ENCODE results near the gene ERC2. TPM values are rescaled to one million over a fixed set of nuclear protein-coding genes. Genes with fewer than 3 reads are reported as not detected.

The ERC2 gene
- total RNA-seq, 1 experiment from 2014 or later: 0.90 TPM

DNA sequence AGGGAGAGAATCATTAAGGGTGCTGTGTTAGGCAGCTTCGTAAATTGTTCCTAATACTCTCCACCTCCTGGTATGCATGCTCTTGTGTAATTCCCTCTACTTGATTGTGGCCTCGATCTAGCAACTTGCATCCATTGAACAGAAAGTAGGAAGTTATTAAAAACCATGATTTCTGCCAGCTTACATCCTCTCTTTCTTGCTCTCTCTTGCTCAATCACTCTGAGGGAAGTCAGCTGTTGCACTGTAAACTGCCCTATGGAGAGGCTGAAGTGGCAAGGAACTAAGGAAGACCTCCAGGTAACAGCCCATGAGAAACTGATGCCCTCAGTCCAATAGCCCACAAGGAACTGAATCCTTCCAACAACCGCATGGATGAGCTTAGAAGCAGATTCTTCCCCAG lies 92.6 kb downstream of the ERC2 start:
- Histone ChIP-seq H3K4me3 (ENCODE audit: low read depth, low read length, poor library complexity, severe bottlenecking) (no peak overlapping the region), H3K4me1 (ENCODE audit: insufficient read depth, low read length, poor library complexity, severe bottlenecking) (no peaks in the 10 kb centered on the region), H3K36me3 (ENCODE audit: insufficient read depth, low read length, poor library complexity, severe bottlenecking) (no peaks in the 10 kb centered on the region), H3K27ac (ENCODE audit: low read depth, low read length, poor library complexity, severe bottlenecking) (no peak overlapping the region), H3K9me3 (ENCODE audit: low read depth, low read length, poor library complexity, severe bottlenecking) (no peaks in the 10 kb centered on the region), H3K27me3 (replicated peaks; ENCODE audit: insufficient read depth, low read depth, low read length, poor library complexity) (no peaks in the 10 kb centered on the region)
- no peak for DNase-seq (ENCODE audit: low spot score)
- CTCF ChIA-PET: no interaction called here
- TF ChIP-seq, protein P1, sequence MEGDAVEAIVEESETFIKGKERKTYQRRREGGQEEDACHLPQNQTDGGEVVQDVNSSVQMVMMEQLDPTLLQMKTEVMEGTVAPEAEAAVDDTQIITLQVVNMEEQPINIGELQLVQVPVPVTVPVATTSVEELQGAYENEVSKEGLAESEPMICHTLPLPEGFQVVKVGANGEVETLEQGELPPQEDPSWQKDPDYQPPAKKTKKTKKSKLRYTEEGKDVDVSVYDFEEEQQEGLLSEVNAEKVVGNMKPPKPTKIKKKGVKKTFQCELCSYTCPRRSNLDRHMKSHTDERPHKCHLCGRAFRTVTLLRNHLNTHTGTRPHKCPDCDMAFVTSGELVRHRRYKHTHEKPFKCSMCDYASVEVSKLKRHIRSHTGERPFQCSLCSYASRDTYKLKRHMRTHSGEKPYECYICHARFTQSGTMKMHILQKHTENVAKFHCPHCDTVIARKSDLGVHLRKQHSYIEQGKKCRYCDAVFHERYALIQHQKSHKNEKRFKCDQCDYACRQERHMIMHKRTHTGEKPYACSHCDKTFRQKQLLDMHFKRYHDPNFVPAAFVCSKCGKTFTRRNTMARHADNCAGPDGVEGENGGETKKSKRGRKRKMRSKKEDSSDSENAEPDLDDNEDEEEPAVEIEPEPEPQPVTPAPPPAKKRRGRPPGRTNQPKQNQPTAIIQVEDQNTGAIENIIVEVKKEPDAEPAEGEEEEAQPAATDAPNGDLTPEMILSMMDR (conservative IDR thresholded peaks at IDR 0.05; ENCODE audit: low read depth, low read length): no peak
- no peak for TF ChIP-seq EZH2 (IDR thresholded peaks at IDR 0.05; ENCODE audit: borderline replicate concordance, low read depth, low read length, poor library complexity, severe bottlenecking)
- intact Hi-C loops (cut with micrococcal nuclease; ENCODE audit: unreplicated experiment): no loop called here
- POLR2A ChIA-PET (ENCODE audit: low non-redundant PET): no interaction called here
- no TSS peak for BruUV-seq (replicated peaks)

DNA sequence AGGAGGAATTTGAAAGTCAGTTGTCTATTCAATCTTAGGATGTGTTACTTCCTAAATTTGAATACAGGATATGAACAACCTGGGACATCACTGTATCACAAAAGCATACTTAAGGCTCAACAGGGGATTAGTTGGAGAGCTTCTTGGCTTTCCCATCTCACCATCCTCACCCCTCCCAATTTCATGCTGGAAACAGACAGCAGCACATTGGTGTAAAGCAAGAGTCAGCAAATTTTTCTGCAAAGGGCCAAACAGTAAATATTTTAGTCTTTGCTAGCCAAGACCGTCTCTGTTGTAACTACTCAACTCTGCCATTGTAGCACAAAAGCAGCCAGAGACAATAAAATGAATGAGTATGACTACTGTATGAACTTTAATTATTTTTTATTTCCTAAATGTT lies 94.9 kb downstream of the ERC2 start:
- no peak overlapping the region for H3K4me3 ChIP-seq (ENCODE audit: low read depth, low read length, poor library complexity, severe bottlenecking)
- no peaks in the 10 kb centered on the region for H3K4me1 ChIP-seq (ENCODE audit: insufficient read depth, low read length, poor library complexity, severe bottlenecking)
- intact Hi-C loops (cut with micrococcal nuclease; ENCODE audit: unreplicated experiment): no loop called here
- CTCF ChIA-PET: no interaction called here
- no peaks in the 10 kb centered on the region for H3K27me3 ChIP-seq (replicated peaks; ENCODE audit: insufficient read depth, low read depth, low read length, poor library complexity)
- POLR2A ChIA-PET (ENCODE audit: low non-redundant PET): no interaction called here
- DNase-seq (ENCODE audit: low spot score): no peak
- no peaks in the 10 kb centered on the region for H3K9me3 ChIP-seq (ENCODE audit: low read depth, low read length, poor library complexity, severe bottlenecking)
- no peak for TF ChIP-seq EZH2 (IDR thresholded peaks at IDR 0.05; ENCODE audit: borderline replicate concordance, low read depth, low read length, poor library complexity, severe bottlenecking)
- TF ChIP-seq, protein P1 (conservative IDR thresholded peaks at IDR 0.05; ENCODE audit: low read depth, low read length): no peak
- no TSS peak for BruUV-seq (replicated peaks)
- H3K27ac ChIP-seq (ENCODE audit: low read depth, low read length, poor library complexity, severe bottlenecking): no peak overlapping the region
- no peaks in the 10 kb centered on the region for H3K36me3 ChIP-seq (ENCODE audit: insufficient read depth, low read length, poor library complexity, severe bottlenecking)

DNA sequence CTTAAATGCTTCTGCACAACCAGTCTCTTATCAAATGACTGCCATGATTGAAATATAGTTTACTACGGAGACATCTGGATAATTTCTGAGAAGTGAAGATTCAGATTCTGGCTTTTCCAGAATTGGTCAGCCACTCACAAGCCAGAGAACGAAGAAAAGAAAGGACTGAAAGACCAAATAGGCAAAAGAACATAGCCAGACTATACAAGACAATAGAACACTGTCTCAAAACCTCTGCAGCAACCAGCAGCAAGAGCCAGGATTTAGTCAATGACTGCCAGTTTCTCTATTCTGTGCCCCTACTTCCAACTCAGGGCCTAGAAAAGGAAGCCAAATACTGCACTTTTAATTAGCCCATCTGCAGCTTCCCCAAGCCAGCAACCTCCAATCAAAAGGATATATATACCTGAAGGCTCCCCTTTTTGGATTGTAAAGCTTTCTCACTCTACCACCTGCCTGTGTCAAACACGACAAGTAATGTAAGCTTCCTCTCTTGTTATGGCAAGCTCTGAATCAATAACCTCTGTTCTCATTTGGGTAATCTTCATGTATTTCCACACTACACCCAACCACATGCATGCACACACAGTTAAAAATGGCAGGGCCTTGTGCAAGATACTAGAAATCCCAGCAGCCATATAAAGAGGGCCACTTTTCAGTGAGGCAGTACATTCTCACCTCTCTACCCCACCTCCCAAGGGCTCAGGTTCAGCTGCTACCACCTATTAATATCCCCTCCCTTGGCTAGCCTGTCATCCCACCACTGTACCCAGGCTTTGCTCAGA lies 97.1 kb downstream of the ERC2 start:
- Histone ChIP-seq H3K36me3 (ENCODE audit: insufficient read depth, low read length, poor library complexity, severe bottlenecking) (no peaks in the 10 kb centered on the region), H3K4me1 (ENCODE audit: insufficient read depth, low read length, poor library complexity, severe bottlenecking) (no peaks in the 10 kb centered on the region), H3K27me3 (replicated peaks; ENCODE audit: insufficient read depth, low read depth, low read length, poor library complexity) (no peaks in the 10 kb centered on the region), H3K27ac (ENCODE audit: low read depth, low read length, poor library complexity, severe bottlenecking) (no peak overlapping the region), H3K4me3 (ENCODE audit: low read depth, low read length, poor library complexity, severe bottlenecking) (no peak overlapping the region), H3K9me3 (ENCODE audit: low read depth, low read length, poor library complexity, severe bottlenecking) (no peaks in the 10 kb centered on the region)
- intact Hi-C loops (cut with micrococcal nuclease; ENCODE audit: unreplicated experiment): no loop called here
- no peak for TF ChIP-seq EZH2 (IDR thresholded peaks at IDR 0.05; ENCODE audit: borderline replicate concordance, low read depth, low read length, poor library complexity, severe bottlenecking)
- TF ChIP-seq, protein P1 (conservative IDR thresholded peaks at IDR 0.05; ENCODE audit: low read depth, low read length): no peak
- DNase-seq (ENCODE audit: low spot score): no peak
- CTCF ChIA-PET: no interaction called here
- POLR2A ChIA-PET (ENCODE audit: low non-redundant PET): no interaction called here
- BruUV-seq (replicated peaks): no TSS peak

Data from A673 (cell line).